Measurements from ENCODE around the gene TMEM154. TPM values are rescaled to one million over a fixed set of nuclear protein-coding genes. Genes with fewer than 3 reads are reported as not detected.

Gene TMEM154
- total and polyA plus RNA-seq, 4 donors: 1.6 to 18.9 (median 8.5) TPM

- Histone ChIP-seq H3K9me3 (ENCODE audit: control insufficient read depth in 4 of 4, insufficient read depth in 3 of 4, low read length in 3 of 4) (peaks cover 0 to 2% (median 0%) of the 10 kb centered on the region in 4 donors), H3K27ac (ENCODE audit: low read depth in 1 of 2, low read length in 1 of 2) (no peak overlapping the region), H3K36me3 (ENCODE audit: control insufficient read depth in 4 of 4, insufficient read depth in 4 of 4, low read length in 4 of 4) (no peaks in the 10 kb centered on the region), H3K4me1 (ENCODE audit: control insufficient read depth in 5 of 5, insufficient read depth in 5 of 5, low read length in 5 of 5) (no peaks in the 10 kb centered on the region), H3K9ac (ENCODE audit: insufficient read depth in 1 of 2, low read length in 2 of 2) (no peak overlapping the region), H3K27me3 (ENCODE audit: control insufficient read depth in 3 of 3, insufficient read depth in 3 of 3, low read length in 2 of 3) (peaks cover 0 to 2% (median 0%) of the 10 kb centered on the region in 3 donors), H3K4me3 (no peak overlapping the region)
- no peak for TF ChIP-seq CTCF (IDR thresholded peaks at IDR 0.05; ENCODE audit: control extremely low read depth, extremely low read depth)
- ATAC-seq (ENCODE audit: insufficient read depth, low FRiP score) (no peak), DNase-seq (no peak)
- WGBS, 2 donors: 98 to 99% methylated on average over 4 of the region's 4 CpGs
These were observed 60.8 kb downstream of the TMEM154 start for GRCh38 chr4:152618971-152619370.

- H3K9ac ChIP-seq (ENCODE audit: insufficient read depth in 1 of 2, low read length in 2 of 2): no peak overlapping the region
- H3K4me1 ChIP-seq (ENCODE audit: control insufficient read depth in 5 of 5, insufficient read depth in 5 of 5, low read length in 5 of 5): no peaks in the 10 kb centered on the region
- H3K27me3 ChIP-seq (ENCODE audit: control insufficient read depth in 3 of 3, insufficient read depth in 3 of 3, low read length in 2 of 3): peaks cover 0 to 3% (median 0%) of the 10 kb centered on the region in 3 donors
- no peak overlapping the region for H3K4me3 ChIP-seq
- no peaks in the 10 kb centered on the region for H3K36me3 ChIP-seq (ENCODE audit: control insufficient read depth in 4 of 4, insufficient read depth in 4 of 4, low read length in 4 of 4)
- ATAC-seq (ENCODE audit: insufficient read depth, low FRiP score): no peak
- no peak for DNase-seq
- TF ChIP-seq CTCF (IDR thresholded peaks at IDR 0.05; ENCODE audit: control extremely low read depth, extremely low read depth): no peak
- no peak overlapping the region for H3K27ac ChIP-seq (ENCODE audit: low read depth in 1 of 2, low read length in 1 of 2)
- H3K9me3 ChIP-seq (ENCODE audit: control insufficient read depth in 4 of 4, insufficient read depth in 3 of 4, low read length in 3 of 4): peaks cover 0 to 2% (median 0%) of the 10 kb centered on the region in 4 donors
- 90 to 98% methylated on average over 3 of the region's 3 CpGs for WGBS, 2 donors
These were observed 63.0 kb downstream of the TMEM154 start for GRCh38 chr4:152616804-152617203.

GRCh38 chr4:152613841-152614721 is 65.7 kb downstream of the TMEM154 start:
- 73 to 82% methylated on average over 11 of the region's 11 CpGs for WGBS, 2 donors
- H3K27ac ChIP-seq (ENCODE audit: low read depth in 1 of 2, low read length in 1 of 2): no peak overlapping the region
- H3K9me3 ChIP-seq (ENCODE audit: control insufficient read depth in 4 of 4, insufficient read depth in 3 of 4, low read length in 3 of 4): no peaks in the 10 kb centered on the region
- ATAC-seq (ENCODE audit: insufficient read depth, low FRiP score): peak; percentile 77
- peaks cover 0 to 3% (median 0%) of the 10 kb centered on the region in 3 donors for H3K27me3 ChIP-seq (ENCODE audit: control insufficient read depth in 3 of 3, insufficient read depth in 3 of 3, low read length in 2 of 3)
- H3K9ac ChIP-seq (ENCODE audit: insufficient read depth in 1 of 2, low read length in 2 of 2): no peak overlapping the region
- no peaks in the 10 kb centered on the region for H3K36me3 ChIP-seq (ENCODE audit: control insufficient read depth in 4 of 4, insufficient read depth in 4 of 4, low read length in 4 of 4)
- peak; percentile 29 to 64 (median 45) for DNase-seq
- no peak for TF ChIP-seq CTCF (IDR thresholded peaks at IDR 0.05; ENCODE audit: control extremely low read depth, extremely low read depth)
- no peak overlapping the region for H3K4me3 ChIP-seq
- no peaks in the 10 kb centered on the region for H3K4me1 ChIP-seq (ENCODE audit: control insufficient read depth in 5 of 5, insufficient read depth in 5 of 5, low read length in 5 of 5)

Data from lung (tissue), 12 donors.